GM21381 (cell line): ENCODE measurements around the gene MCF2L2.
"Not testable (repeated sequence)": the region's sequence is repeated elsewhere in the genome, so short reads cannot be mapped to it uniquely, and the experiment has no call there.

Experiments used
- ATAC-seq: cut with Tn5 transposase; IDR thresholded peaks from one replicate; pipeline ENCODE4 v1.9.1; 2021; ENCODE audit warnings: mild to moderate bottlenecking, moderate library complexity; ENCODE audit not compliant: unreplicated experiment

MCF2L2 gene

GRCh38 chr3:183182073-183182472, 246.3 kb downstream of the MCF2L2 start:
- no peak for ATAC-seq

GRCh38 chr3:183181606-183182005, 246.8 kb downstream of the MCF2L2 start:
- no peak for ATAC-seq

- ATAC-seq = no peak
These were observed 247.6 kb downstream of the MCF2L2 start for GRCh38 chr3:183180784-183181295.

- ATAC-seq = no peak
These were observed 248.2 kb downstream of the MCF2L2 start for GRCh38 chr3:183180110-183180783.

GRCh38 chr3:183179550-183179908, 248.9 kb downstream of the MCF2L2 start:
- ATAC-seq = not testable (repeated sequence)

- ATAC-seq = peak; percentile 58
These were observed 249.4 kb downstream of the MCF2L2 start for GRCh38 chr3:183178833-183179549.

GRCh38 chr3:183178512-183178832, 249.9 kb downstream of the MCF2L2 start:
- no peak for ATAC-seq

GRCh38 chr3:183172051-183172639, 256.3 kb downstream of the MCF2L2 start:
- no peak for ATAC-seq

GRCh38 chr3:183167975-183168374, 260.4 kb downstream of the MCF2L2 start:
- ATAC-seq = not testable (repeated sequence)

GRCh38 chr3:183163563-183163962, 264.9 kb downstream of the MCF2L2 start:
- no peak for ATAC-seq

- ATAC-seq = peak; percentile 67
These were observed 266.7 kb downstream of the MCF2L2 start for GRCh38 chr3:183161552-183162336.

- ATAC-seq = no peak
These were observed 267.8 kb downstream of the MCF2L2 start for GRCh38 chr3:183160616-183161015.

GRCh38 chr3:183159333-183159732, 269.1 kb downstream of the MCF2L2 start:
- ATAC-seq = no peak

GRCh38 chr3:183158551-183159006, 269.8 kb downstream of the MCF2L2 start:
- peak; percentile 58 for ATAC-seq

- ATAC-seq = peak; percentile 15
These were observed 270.3 kb downstream of the MCF2L2 start for GRCh38 chr3:183158113-183158512.

GRCh38 chr3:183156266-183156665, 272.2 kb downstream of the MCF2L2 start:
- no peak for ATAC-seq

GRCh38 chr3:183155499-183155898, 272.9 kb downstream of the MCF2L2 start:
- no peak for ATAC-seq

GRCh38 chr3:183153210-183153950, 275.0 kb downstream of the MCF2L2 start:
- no peak for ATAC-seq

GRCh38 chr3:183151821-183152351, 276.5 kb downstream of the MCF2L2 start:
- no peak for ATAC-seq

GRCh38 chr3:183151086-183151485, 277.3 kb downstream of the MCF2L2 start:
- ATAC-seq = no peak
